ENCODE results near the gene ATP2C1. TPM values are rescaled to one million over a fixed set of nuclear protein-coding genes. Genes with fewer than 3 reads are reported as not detected.

ATP2C1 gene
- total and polyA plus RNA-seq, 2 donors (not counting 1 experiment from before 2014, with no cell fraction given): 23.9 to 59.2 TPM

GRCh38 chr3:130973406-130973805, 79.5 kb downstream of the ATP2C1 start:
- ChIA-PET CTCF (no interaction called here), POLR2A (no interaction called here)

GRCh38 chr3:130974201-130974600, 80.3 kb downstream of the ATP2C1 start:
- Histone ChIP-seq H3K27ac (ENCODE audit: low read length in 2 of 2) (no peak overlapping the region), H3K4me1 (ENCODE audit: control insufficient read depth in 2 of 2, insufficient read depth in 2 of 2, low read length in 2 of 2) (no peaks in the 10 kb centered on the region), H2AFZ (ENCODE audit: insufficient read depth, low read depth, low read length, poor library complexity, severe bottlenecking) (no peak overlapping the region), H3K4me2 (replicated peaks; ENCODE audit: low read depth, low read length, poor library complexity, severe bottlenecking) (no peak overlapping the region), H3K27me3 (replicated peaks in 1 of 4; ENCODE audit: control extremely low read depth in 1 of 4, control insufficient read depth in 3 of 4, insufficient read depth in 4 of 4, low read length in 3 of 4) (no peaks in the 10 kb centered on the region), H3K9ac (ENCODE audit: low read length) (no peak overlapping the region), H4K20me1 (ENCODE audit: control insufficient read depth, insufficient read depth, low read length, poor library complexity, severe bottlenecking) (no peaks in the 10 kb centered on the region), H3K9me3 (ENCODE audit: control extremely low read depth in 1 of 3, control insufficient read depth in 2 of 3, insufficient read depth in 1 of 3, low read length in 2 of 3) (peaks cover 0 to 5% (median 0%) of the 10 kb centered on the region in 3 donors), H3K4me3 (ENCODE audit: control extremely low read depth in 1 of 5, extremely low read depth in 1 of 5, insufficient read depth in 1 of 5, low read depth in 2 of 5, low read length in 4 of 5) (no peak overlapping the region), H3K79me2 (ENCODE audit: control insufficient read depth, insufficient read depth, low read length) (no peaks in the 10 kb centered on the region), H3K36me3 (replicated peaks in 1 of 2; ENCODE audit: control extremely low read depth in 1 of 2, control insufficient read depth in 1 of 2, extremely low read depth in 1 of 2, insufficient read depth in 2 of 2, low read length in 1 of 2) (peaks cover 0 to 38% of the 10 kb centered on the region in 2 experiments)
- H3K9me3 Mint-ChIP-seq (ENCODE audit: insufficient read depth): no peaks in the 10 kb centered on the region
- ChIA-PET POLR2A (no interaction called here), CTCF (no interaction called here)
- no peak for TF ChIP-seq EZH2 (IDR thresholded peaks at IDR 0.05; ENCODE audit: borderline replicate concordance, insufficient read depth, low read depth, low read length, poor library complexity, severe bottlenecking)
- no peak for TF ChIP-seq CTCF (IDR thresholded peaks at IDR 0.05)
- DNase-seq (no peak), ATAC-seq (ENCODE audit: low read depth) (no peak)
- no peak overlapping the region for H3K4me3 Mint-ChIP-seq
- no peaks in the 10 kb centered on the region for H3K27me3 Mint-ChIP-seq
- H3K4me1 Mint-ChIP-seq: no peaks in the 10 kb centered on the region
- 100% methylated on average over 2 of the region's 2 CpGs for WGBS (ENCODE audit: insufficient coverage)
- H3K27ac Mint-ChIP-seq: no peak overlapping the region
- intact Hi-C loops (cut with micrococcal nuclease): no loop called here

More at GRCh38 chr3:130973406-130973805, 79.5 kb downstream of the ATP2C1 start:
- no peak overlapping the region for H3K4me3 ChIP-seq (ENCODE audit: control extremely low read depth in 1 of 5, extremely low read depth in 1 of 5, insufficient read depth in 1 of 5, low read depth in 2 of 5, low read length in 4 of 5)
- H3K4me3 Mint-ChIP-seq: no peak overlapping the region
- TF ChIP-seq CTCF (IDR thresholded peaks at IDR 0.05) (no peak), EZH2 (IDR thresholded peaks at IDR 0.05; ENCODE audit: borderline replicate concordance, insufficient read depth, low read depth, low read length, poor library complexity, severe bottlenecking) (no peak)
- no peak overlapping the region for H3K9ac ChIP-seq (ENCODE audit: low read length)
- H3K27ac ChIP-seq (ENCODE audit: low read length in 2 of 2): no peak overlapping the region
- no peak overlapping the region for H2AFZ ChIP-seq (ENCODE audit: insufficient read depth, low read depth, low read length, poor library complexity, severe bottlenecking)
- H3K4me2 ChIP-seq (replicated peaks; ENCODE audit: low read depth, low read length, poor library complexity, severe bottlenecking): no peak overlapping the region
- no peaks in the 10 kb centered on the region for H3K27me3 Mint-ChIP-seq
- no peaks in the 10 kb centered on the region for H3K4me1 ChIP-seq (ENCODE audit: control insufficient read depth in 2 of 2, insufficient read depth in 2 of 2, low read length in 2 of 2)
- no peaks in the 10 kb centered on the region for H3K79me2 ChIP-seq (ENCODE audit: control insufficient read depth, insufficient read depth, low read length)
- ATAC-seq (ENCODE audit: low read depth) (no peak), DNase-seq (no peak)
- no peaks in the 10 kb centered on the region for H4K20me1 ChIP-seq (ENCODE audit: control insufficient read depth, insufficient read depth, low read length, poor library complexity, severe bottlenecking)
- H3K9me3 ChIP-seq (ENCODE audit: control extremely low read depth in 1 of 3, control insufficient read depth in 2 of 3, insufficient read depth in 1 of 3, low read length in 2 of 3): peaks cover 0 to 5% (median 0%) of the 10 kb centered on the region in 3 donors
- intact Hi-C loops (cut with micrococcal nuclease): no loop called here
- 100% methylated on average over 2 of the region's 5 CpGs for WGBS (ENCODE audit: insufficient coverage)
- no peak overlapping the region for H3K27ac Mint-ChIP-seq
- H3K4me1 Mint-ChIP-seq: no peaks in the 10 kb centered on the region
- H3K36me3 ChIP-seq (replicated peaks in 1 of 2; ENCODE audit: control extremely low read depth in 1 of 2, control insufficient read depth in 1 of 2, extremely low read depth in 1 of 2, insufficient read depth in 2 of 2, low read length in 1 of 2): peaks cover 0 to 43% of the 10 kb centered on the region in 2 experiments
- no peaks in the 10 kb centered on the region for H3K27me3 ChIP-seq (replicated peaks in 1 of 4; ENCODE audit: control extremely low read depth in 1 of 4, control insufficient read depth in 3 of 4, insufficient read depth in 4 of 4, low read length in 3 of 4)
- H3K9me3 Mint-ChIP-seq (ENCODE audit: insufficient read depth): no peaks in the 10 kb centered on the region

All from B cell (primary cell).